HFFc6 (cell line): Measurements from ENCODE around the gene STK31. TPM values are rescaled to one million over a fixed set of nuclear protein-coding genes. Genes with fewer than 3 reads are reported as not detected.
"Not testable (repeated sequence)": the region's sequence is repeated elsewhere in the genome, so short reads cannot be mapped to it uniquely, and the experiment has no call there.

Experiments used
- DNase-seq: peaks from one replicate; pipeline ENCODE4 v3.0.0-alpha.2; 2018
- H3K27ac Mint-ChIP-seq: 2 replicates; pipeline ENCODE4 v1.8.0; 2020; ENCODE audit warnings: mild to moderate bottlenecking, mixed read lengths
- H3K27me3 Mint-ChIP-seq: 2 replicates; pipeline ENCODE4 v1.8.0; 2021; ENCODE audit warnings: mild to moderate bottlenecking, moderate library complexity, mixed read lengths; ENCODE audit not compliant: insufficient read depth
- H3K36me3 Mint-ChIP-seq: 2 replicates; pipeline ENCODE4 v1.8.0; 2021; ENCODE audit warnings: low read depth, mixed read lengths
- H3K4me1 Mint-ChIP-seq: 2 replicates; pipeline ENCODE4 v1.8.0; 2020; ENCODE audit warnings: low read depth, mixed read lengths
- H3K4me3 Mint-ChIP-seq: 2 replicates; pipeline ENCODE4 v1.8.0; 2020; ENCODE audit warnings: mild to moderate bottlenecking, moderate library complexity, mixed read lengths
- H3K9me3 Mint-ChIP-seq: 2 replicates; pipeline ENCODE4 v1.8.0; 2020; ENCODE audit warnings: mild to moderate bottlenecking, mixed read lengths
- CTCF ChIP-seq: fragments of 200-600 bp; sonication (generic); IDR thresholded peaks from 2 replicates; pipeline ENCODE4 v1.5.0; 2021; ENCODE audit warnings: antibody characterized with exemption, mild to moderate bottlenecking
- total RNA-seq, 6 experiments: library from RNA; stranded (reverse); fragmentation: NEBNext Ultra II Directional; extraction: Animal tissue kit (Norgen Biotek cat#: 25700); gene quantifications; 2 replicates in 1 of 6; 3 replicates in 5 of 6; pipeline ENCODE4 v1.2.3, GENCODE V29; 2021

STK31 gene
- total RNA-seq, 6 experiments from 2014 or later, result not detected

- H3K4me3 Mint-ChIP-seq, result no peak overlapping the region
- no peak for DNase-seq
- no peaks in the 10 kb centered on the region for H3K4me1 Mint-ChIP-seq
- H3K9me3 Mint-ChIP-seq, result peaks cover 20% of the 10 kb centered on the region; the same call in 1 of the 2 replicates
- TF ChIP-seq CTCF, result no peak
- peaks cover 4% of the 10 kb centered on the region for H3K27me3 Mint-ChIP-seq
- no peak overlapping the region for H3K27ac Mint-ChIP-seq
- H3K36me3 Mint-ChIP-seq, result no peaks in the 10 kb centered on the region
Measured at GRCh38 chr7:23743226-23743625, 33.2 kb downstream of the STK31 start.

- H3K4me1 Mint-ChIP-seq, result no peaks in the 10 kb centered on the region
- no peaks in the 10 kb centered on the region for H3K36me3 Mint-ChIP-seq
- no peak for TF ChIP-seq CTCF
- DNase-seq, result no peak
- H3K27me3 Mint-ChIP-seq, result no peaks in the 10 kb centered on the region
- no peak overlapping the region for H3K27ac Mint-ChIP-seq
- no peak overlapping the region for H3K4me3 Mint-ChIP-seq
- H3K9me3 Mint-ChIP-seq, result peaks cover 20% of the 10 kb centered on the region; the same call in 1 of the 2 replicates
Measured at GRCh38 chr7:23746629-23747028, 36.6 kb downstream of the STK31 start.

DNA sequence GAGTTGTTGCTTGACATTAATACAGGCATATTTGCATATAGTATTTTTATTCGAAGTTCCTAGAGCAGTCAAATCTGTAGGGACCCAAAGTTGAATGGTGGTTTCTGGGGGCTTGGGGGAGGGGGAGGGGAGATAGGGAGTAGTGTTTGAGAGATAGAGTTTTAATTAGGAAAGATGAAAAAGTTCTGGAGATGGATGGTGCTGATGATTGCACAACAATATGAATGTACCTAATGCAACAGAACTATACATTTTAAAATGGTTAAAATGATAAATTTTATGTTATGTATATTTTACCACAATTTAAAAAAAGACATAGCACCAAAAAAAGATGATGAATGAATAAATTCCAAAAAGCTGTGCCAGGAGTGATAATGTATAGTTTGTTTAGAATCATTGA lies 41.8 kb downstream of the STK31 start:
- Mint-ChIP-seq H3K27ac (no peak overlapping the region), H3K27me3 (no peaks in the 10 kb centered on the region; the same call in 1 of the 2 replicates), H3K36me3 (no peaks in the 10 kb centered on the region), H3K9me3 (no peaks in the 10 kb centered on the region), H3K4me3 (no peak overlapping the region), H3K4me1 (no peaks in the 10 kb centered on the region)
- no peak for DNase-seq
- no peak for TF ChIP-seq CTCF

- H3K4me3 Mint-ChIP-seq, H3K36me3 Mint-ChIP-seq, H3K4me1 Mint-ChIP-seq, H3K27me3 Mint-ChIP-seq, H3K9me3 Mint-ChIP-seq, DNase-seq, H3K27ac Mint-ChIP-seq: not testable (repeated sequence)
Measured at GRCh38 chr7:23758839-23759238, 48.8 kb downstream of the STK31 start.

DNA sequence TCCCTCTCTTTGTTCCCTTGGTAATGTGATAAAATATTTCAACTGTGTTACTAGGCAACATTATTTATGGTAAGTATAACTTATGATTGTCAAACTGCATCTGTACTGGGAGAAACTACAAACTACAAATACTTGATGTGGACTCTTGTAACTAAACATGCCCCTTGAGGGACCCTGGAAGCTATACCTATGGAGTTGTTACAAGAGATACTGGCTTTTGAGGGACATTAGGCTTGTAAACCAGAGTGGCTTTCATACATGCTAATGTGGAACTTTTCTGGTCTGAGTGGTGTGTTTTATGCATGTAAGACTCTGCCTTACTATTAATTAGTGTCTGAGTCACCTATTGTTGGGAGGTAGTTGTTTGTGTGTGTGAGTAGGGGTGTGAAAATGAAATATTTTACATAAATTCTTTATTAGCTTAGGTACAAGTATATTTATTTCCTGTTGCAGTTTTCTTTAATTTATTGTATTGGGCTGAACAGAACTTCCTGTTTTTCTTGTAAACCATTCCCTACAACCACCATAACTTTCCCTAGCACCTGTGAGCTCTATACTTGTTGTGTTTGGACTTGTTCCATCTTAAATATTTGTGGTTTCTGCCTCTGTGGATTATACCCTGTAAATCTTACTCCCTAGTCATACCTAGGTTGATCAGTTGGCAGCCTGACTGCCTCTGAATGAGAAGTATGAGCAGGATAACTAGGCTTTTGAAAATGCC lies 49.8 kb downstream of the STK31 start:
- no peaks in the 10 kb centered on the region for H3K36me3 Mint-ChIP-seq
- no peaks in the 10 kb centered on the region for H3K4me1 Mint-ChIP-seq
- H3K27ac Mint-ChIP-seq, result no peak overlapping the region

More for the DNA sequence above, 49.8 kb downstream of the STK31 start:
- no peak for TF ChIP-seq CTCF
- H3K9me3 Mint-ChIP-seq, result no peaks in the 10 kb centered on the region
- no peak for DNase-seq
- H3K4me3 Mint-ChIP-seq, result no peak overlapping the region
- H3K27me3 Mint-ChIP-seq, result peaks cover 1% of the 10 kb centered on the region; the same call in 1 of the 2 replicates
